Duodenal mucosa (tissue), 2 donors: Measurements from ENCODE around the gene GALR1.
A peak's percentile ranks its signal among the peaks of the same experiment; 100 is the strongest.

Experiments
- H3K27ac ChIP-seq: one replicate; pipeline ENCODE4 v1.7.0; 2013; ENCODE audit warnings: low read depth, low read length
- H3K27me3 ChIP-seq, 2 donors: one replicate each; pipeline ENCODE4 v1.7.0; 2013; ENCODE audit warnings: low read length in 2 of 2, control low read depth in 1 of 2; ENCODE audit not compliant: insufficient read depth in 2 of 2, control insufficient read depth in 1 of 2
- H3K36me3 ChIP-seq, 2 donors: one replicate each; pipeline ENCODE4 v1.7.0; 2013; ENCODE audit warnings: low read length in 2 of 2, control low read depth in 1 of 2; ENCODE audit not compliant: insufficient read depth in 2 of 2, control insufficient read depth in 1 of 2
- H3K4me1 ChIP-seq, 2 donors: one replicate each; pipeline ENCODE4 v1.7.0; 2013; ENCODE audit warnings: low read length in 2 of 2, control low read depth in 1 of 2; ENCODE audit not compliant: insufficient read depth in 2 of 2, control insufficient read depth in 1 of 2
- H3K4me3 ChIP-seq, 2 donors: one replicate each; pipeline ENCODE4 v1.7.0; 2013; ENCODE audit warnings: low read length in 2 of 2, low read depth in 1 of 2
- H3K9ac ChIP-seq, 2 donors: one replicate each; pipeline ENCODE4 v1.7.0; 2013; ENCODE audit warnings: low read length in 2 of 2, low read depth in 1 of 2
- H3K9me3 ChIP-seq, 2 donors: one replicate each; pipeline ENCODE4 v1.7.0; 2013; ENCODE audit warnings: low read length in 2 of 2, control low read depth in 1 of 2; ENCODE audit not compliant: control insufficient read depth in 1 of 2

Gene GALR1

GRCh38 chr18:77314952-77315351 is 65.3 kb downstream of the GALR1 start:
- Histone ChIP-seq H3K27me3 (no peaks in the 10 kb centered on the region), H3K4me3 (no peak overlapping the region), H3K9ac (no peak overlapping the region), H3K9me3 (no peaks in the 10 kb centered on the region), H3K36me3 (no peaks in the 10 kb centered on the region), H3K27ac (no peak overlapping the region), H3K4me1 (no peaks in the 10 kb centered on the region)

GRCh38 chr18:77316008-77316407 is 66.4 kb downstream of the GALR1 start:
- Histone ChIP-seq H3K9ac (no peak overlapping the region), H3K36me3 (no peaks in the 10 kb centered on the region)

GRCh38 chr18:77316641-77317040 is 67.0 kb downstream of the GALR1 start:
- Histone ChIP-seq H3K27ac (no peak overlapping the region), H3K9ac (no peak overlapping the region), H3K36me3 (no peaks in the 10 kb centered on the region), H3K27me3 (no peaks in the 10 kb centered on the region), H3K4me1 (no peaks in the 10 kb centered on the region), H3K9me3 (no peaks in the 10 kb centered on the region), H3K4me3 (no peak overlapping the region)

More at GRCh38 chr18:77316008-77316407, 66.4 kb downstream of the GALR1 start:
- Histone ChIP-seq H3K9me3 (no peaks in the 10 kb centered on the region), H3K27ac (no peak overlapping the region), H3K4me3 (no peak overlapping the region), H3K4me1 (no peaks in the 10 kb centered on the region), H3K27me3 (no peaks in the 10 kb centered on the region)

- H3K27me3 ChIP-seq: no peaks in the 10 kb centered on the region
- H3K36me3 ChIP-seq: no peaks in the 10 kb centered on the region
- no peak overlapping the region for H3K9ac ChIP-seq
- no peak overlapping the region for H3K4me3 ChIP-seq
- peaks cover 0 to 7% of the 10 kb centered on the region in 2 donors for H3K4me1 ChIP-seq
- H3K27ac ChIP-seq: no peak overlapping the region
- H3K9me3 ChIP-seq: no peaks in the 10 kb centered on the region
Measured at GRCh38 chr18:77320971-77321559, 71.4 kb downstream of the GALR1 start.

GRCh38 chr18:77321823-77322805 is 72.5 kb downstream of the GALR1 start:
- peaks cover 0 to 7% of the 10 kb centered on the region in 2 donors for H3K4me1 ChIP-seq

GRCh38 chr18:77323640-77324299 is 74.1 kb downstream of the GALR1 start:
- H3K4me1 ChIP-seq: peaks cover 0 to 7% of the 10 kb centered on the region in 2 donors
- no peaks in the 10 kb centered on the region for H3K27me3 ChIP-seq
- no peak overlapping the region for H3K9ac ChIP-seq
- H3K9me3 ChIP-seq: no peaks in the 10 kb centered on the region
- H3K4me3 ChIP-seq: no peak overlapping the region
- no peak overlapping the region for H3K27ac ChIP-seq
- no peaks in the 10 kb centered on the region for H3K36me3 ChIP-seq

More at GRCh38 chr18:77321823-77322805, 72.5 kb downstream of the GALR1 start:
- peak overlapping the region in 1 of 2 donors; percentile 22 for H3K4me3 ChIP-seq
- no peaks in the 10 kb centered on the region for H3K9me3 ChIP-seq
- no peaks in the 10 kb centered on the region for H3K27me3 ChIP-seq
- no peaks in the 10 kb centered on the region for H3K36me3 ChIP-seq
- no peak overlapping the region for H3K27ac ChIP-seq
- H3K9ac ChIP-seq: no peak overlapping the region
